ENCODE results near the gene CILP2.
A peak's percentile ranks its signal among the peaks of the same experiment; 100 is the strongest.

Gene CILP2

GRCh38 chr19:19568802-19569756 lies 31.0 kb downstream of the CILP2 start:
- Histone ChIP-seq H3K4me3 (ENCODE audit: low read length in 2 of 2) (no peak overlapping the region), H3K9ac (ENCODE audit: low read depth in 1 of 2, low read length in 2 of 2) (no peak overlapping the region), H3K4me1 (ENCODE audit: control insufficient read depth in 2 of 2, insufficient read depth in 2 of 2, low read length in 2 of 2) (no peaks in the 10 kb centered on the region), H3K27ac (ENCODE audit: low read depth in 2 of 2, low read length in 2 of 2) (no peak overlapping the region), H3K27me3 (ENCODE audit: control insufficient read depth in 2 of 2, insufficient read depth in 2 of 2, low read length in 2 of 2) (no peaks in the 10 kb centered on the region), H3K9me3 (ENCODE audit: control insufficient read depth in 2 of 2, low read length in 2 of 2) (no peaks in the 10 kb centered on the region), H3K36me3 (ENCODE audit: control insufficient read depth in 2 of 2, insufficient read depth in 2 of 2, low read length in 2 of 2) (peaks cover 0 to 3% of the 10 kb centered on the region in 2 donors)

GRCh38 chr19:19570571-19570970 lies 32.5 kb downstream of the CILP2 start:
- H3K27me3 ChIP-seq (ENCODE audit: control insufficient read depth in 2 of 2, insufficient read depth in 2 of 2, low read length in 2 of 2) = no peaks in the 10 kb centered on the region
- H3K36me3 ChIP-seq (ENCODE audit: control insufficient read depth in 2 of 2, insufficient read depth in 2 of 2, low read length in 2 of 2) = no peaks in the 10 kb centered on the region
- H3K9me3 ChIP-seq (ENCODE audit: control insufficient read depth in 2 of 2, low read length in 2 of 2) = no peaks in the 10 kb centered on the region
- H3K4me3 ChIP-seq (ENCODE audit: low read length in 2 of 2) = no peak overlapping the region
- no peak overlapping the region for H3K27ac ChIP-seq (ENCODE audit: low read depth in 2 of 2, low read length in 2 of 2)
- no peaks in the 10 kb centered on the region for H3K4me1 ChIP-seq (ENCODE audit: control insufficient read depth in 2 of 2, insufficient read depth in 2 of 2, low read length in 2 of 2)
- H3K9ac ChIP-seq (ENCODE audit: low read depth in 1 of 2, low read length in 2 of 2) = no peak overlapping the region

GRCh38 chr19:19571071-19571786 lies 33.2 kb downstream of the CILP2 start:
- Histone ChIP-seq H3K27me3 (ENCODE audit: control insufficient read depth in 2 of 2, insufficient read depth in 2 of 2, low read length in 2 of 2) (no peaks in the 10 kb centered on the region), H3K36me3 (ENCODE audit: control insufficient read depth in 2 of 2, insufficient read depth in 2 of 2, low read length in 2 of 2) (no peaks in the 10 kb centered on the region), H3K4me1 (ENCODE audit: control insufficient read depth in 2 of 2, insufficient read depth in 2 of 2, low read length in 2 of 2) (no peaks in the 10 kb centered on the region), H3K27ac (ENCODE audit: low read depth in 2 of 2, low read length in 2 of 2) (no peak overlapping the region), H3K9ac (ENCODE audit: low read depth in 1 of 2, low read length in 2 of 2) (no peak overlapping the region), H3K4me3 (ENCODE audit: low read length in 2 of 2) (no peak overlapping the region), H3K9me3 (ENCODE audit: control insufficient read depth in 2 of 2, low read length in 2 of 2) (no peaks in the 10 kb centered on the region)

GRCh38 chr19:19575411-19575810 lies 37.3 kb downstream of the CILP2 start:
- no peak overlapping the region for H3K4me3 ChIP-seq (ENCODE audit: low read length in 2 of 2)
- H3K27me3 ChIP-seq (ENCODE audit: control insufficient read depth in 2 of 2, insufficient read depth in 2 of 2, low read length in 2 of 2) = no peaks in the 10 kb centered on the region
- H3K9ac ChIP-seq (ENCODE audit: low read depth in 1 of 2, low read length in 2 of 2) = no peak overlapping the region
- peaks cover 5 to 6% of the 10 kb centered on the region in 2 donors for H3K4me1 ChIP-seq (ENCODE audit: control insufficient read depth in 2 of 2, insufficient read depth in 2 of 2, low read length in 2 of 2)
- no peaks in the 10 kb centered on the region for H3K9me3 ChIP-seq (ENCODE audit: control insufficient read depth in 2 of 2, low read length in 2 of 2)
- H3K36me3 ChIP-seq (ENCODE audit: control insufficient read depth in 2 of 2, insufficient read depth in 2 of 2, low read length in 2 of 2) = no peaks in the 10 kb centered on the region
- no peak overlapping the region for H3K27ac ChIP-seq (ENCODE audit: low read depth in 2 of 2, low read length in 2 of 2)

GRCh38 chr19:19578252-19578651 lies 40.2 kb downstream of the CILP2 start:
- Histone ChIP-seq H3K9me3 (ENCODE audit: control insufficient read depth in 2 of 2, low read length in 2 of 2) (no peaks in the 10 kb centered on the region), H3K27me3 (ENCODE audit: control insufficient read depth in 2 of 2, insufficient read depth in 2 of 2, low read length in 2 of 2) (no peaks in the 10 kb centered on the region), H3K27ac (ENCODE audit: low read depth in 2 of 2, low read length in 2 of 2) (no peak overlapping the region), H3K9ac (ENCODE audit: low read depth in 1 of 2, low read length in 2 of 2) (no peak overlapping the region), H3K4me3 (ENCODE audit: low read length in 2 of 2) (no peak overlapping the region), H3K4me1 (ENCODE audit: control insufficient read depth in 2 of 2, insufficient read depth in 2 of 2, low read length in 2 of 2) (peaks cover 14 to 15% of the 10 kb centered on the region in 2 donors), H3K36me3 (ENCODE audit: control insufficient read depth in 2 of 2, insufficient read depth in 2 of 2, low read length in 2 of 2) (no peaks in the 10 kb centered on the region)

- peaks cover 14 to 15% of the 10 kb centered on the region in 2 donors for H3K4me1 ChIP-seq (ENCODE audit: control insufficient read depth in 2 of 2, insufficient read depth in 2 of 2, low read length in 2 of 2)
- H3K27me3 ChIP-seq (ENCODE audit: control insufficient read depth in 2 of 2, insufficient read depth in 2 of 2, low read length in 2 of 2) = no peaks in the 10 kb centered on the region
- H3K27ac ChIP-seq (ENCODE audit: low read depth in 2 of 2, low read length in 2 of 2) = peak overlapping the region; percentile 32 to 64
- no peaks in the 10 kb centered on the region for H3K9me3 ChIP-seq (ENCODE audit: control insufficient read depth in 2 of 2, low read length in 2 of 2)
- H3K4me3 ChIP-seq (ENCODE audit: low read length in 2 of 2) = no peak overlapping the region
- peak overlapping the region in 1 of 2 donors; percentile 23 for H3K9ac ChIP-seq (ENCODE audit: low read depth in 1 of 2, low read length in 2 of 2)
- no peaks in the 10 kb centered on the region for H3K36me3 ChIP-seq (ENCODE audit: control insufficient read depth in 2 of 2, insufficient read depth in 2 of 2, low read length in 2 of 2)
These were observed 41.7 kb downstream of the CILP2 start for GRCh38 chr19:19579533-19580361.

GRCh38 chr19:19580418-19580817 lies 42.4 kb downstream of the CILP2 start:
- Histone ChIP-seq H3K4me1 (ENCODE audit: control insufficient read depth in 2 of 2, insufficient read depth in 2 of 2, low read length in 2 of 2) (peaks cover 14 to 15% of the 10 kb centered on the region in 2 donors), H3K9me3 (ENCODE audit: control insufficient read depth in 2 of 2, low read length in 2 of 2) (no peaks in the 10 kb centered on the region), H3K9ac (ENCODE audit: low read depth in 1 of 2, low read length in 2 of 2) (peak overlapping the region in 1 of 2 donors; percentile 23), H3K4me3 (ENCODE audit: low read length in 2 of 2) (no peak overlapping the region), H3K36me3 (ENCODE audit: control insufficient read depth in 2 of 2, insufficient read depth in 2 of 2, low read length in 2 of 2) (no peaks in the 10 kb centered on the region), H3K27ac (ENCODE audit: low read depth in 2 of 2, low read length in 2 of 2) (peak overlapping the region; percentile 32 to 64), H3K27me3 (ENCODE audit: control insufficient read depth in 2 of 2, insufficient read depth in 2 of 2, low read length in 2 of 2) (no peaks in the 10 kb centered on the region)

- H3K4me3 ChIP-seq (ENCODE audit: low read length in 2 of 2) = no peak overlapping the region
- H3K4me1 ChIP-seq (ENCODE audit: control insufficient read depth in 2 of 2, insufficient read depth in 2 of 2, low read length in 2 of 2) = peaks cover 14 to 15% of the 10 kb centered on the region in 2 donors
- no peaks in the 10 kb centered on the region for H3K27me3 ChIP-seq (ENCODE audit: control insufficient read depth in 2 of 2, insufficient read depth in 2 of 2, low read length in 2 of 2)
- H3K27ac ChIP-seq (ENCODE audit: low read depth in 2 of 2, low read length in 2 of 2) = no peak overlapping the region
- H3K9me3 ChIP-seq (ENCODE audit: control insufficient read depth in 2 of 2, low read length in 2 of 2) = no peaks in the 10 kb centered on the region
- H3K36me3 ChIP-seq (ENCODE audit: control insufficient read depth in 2 of 2, insufficient read depth in 2 of 2, low read length in 2 of 2) = no peaks in the 10 kb centered on the region
- no peak overlapping the region for H3K9ac ChIP-seq (ENCODE audit: low read depth in 1 of 2, low read length in 2 of 2)
These were observed 43.3 kb downstream of the CILP2 start for GRCh38 chr19:19581391-19581790.

GRCh38 chr19:19582471-19582870 lies 44.4 kb downstream of the CILP2 start:
- Histone ChIP-seq H3K36me3 (ENCODE audit: control insufficient read depth in 2 of 2, insufficient read depth in 2 of 2, low read length in 2 of 2) (no peaks in the 10 kb centered on the region), H3K9ac (ENCODE audit: low read depth in 1 of 2, low read length in 2 of 2) (no peak overlapping the region), H3K27ac (ENCODE audit: low read depth in 2 of 2, low read length in 2 of 2) (no peak overlapping the region), H3K9me3 (ENCODE audit: control insufficient read depth in 2 of 2, low read length in 2 of 2) (no peaks in the 10 kb centered on the region), H3K4me1 (ENCODE audit: control insufficient read depth in 2 of 2, insufficient read depth in 2 of 2, low read length in 2 of 2) (peaks cover 14 to 15% of the 10 kb centered on the region in 2 donors), H3K4me3 (ENCODE audit: low read length in 2 of 2) (no peak overlapping the region), H3K27me3 (ENCODE audit: control insufficient read depth in 2 of 2, insufficient read depth in 2 of 2, low read length in 2 of 2) (no peaks in the 10 kb centered on the region)
